ENCODE data around the gene FHIT. TPM values are rescaled to one million over a fixed set of nuclear protein-coding genes. Genes with fewer than 3 reads are reported as not detected.

FHIT gene
- total RNA-seq, 4 donors from 2014 or later = 7.5 to 20.1 (median 13.5) TPM

DNA sequence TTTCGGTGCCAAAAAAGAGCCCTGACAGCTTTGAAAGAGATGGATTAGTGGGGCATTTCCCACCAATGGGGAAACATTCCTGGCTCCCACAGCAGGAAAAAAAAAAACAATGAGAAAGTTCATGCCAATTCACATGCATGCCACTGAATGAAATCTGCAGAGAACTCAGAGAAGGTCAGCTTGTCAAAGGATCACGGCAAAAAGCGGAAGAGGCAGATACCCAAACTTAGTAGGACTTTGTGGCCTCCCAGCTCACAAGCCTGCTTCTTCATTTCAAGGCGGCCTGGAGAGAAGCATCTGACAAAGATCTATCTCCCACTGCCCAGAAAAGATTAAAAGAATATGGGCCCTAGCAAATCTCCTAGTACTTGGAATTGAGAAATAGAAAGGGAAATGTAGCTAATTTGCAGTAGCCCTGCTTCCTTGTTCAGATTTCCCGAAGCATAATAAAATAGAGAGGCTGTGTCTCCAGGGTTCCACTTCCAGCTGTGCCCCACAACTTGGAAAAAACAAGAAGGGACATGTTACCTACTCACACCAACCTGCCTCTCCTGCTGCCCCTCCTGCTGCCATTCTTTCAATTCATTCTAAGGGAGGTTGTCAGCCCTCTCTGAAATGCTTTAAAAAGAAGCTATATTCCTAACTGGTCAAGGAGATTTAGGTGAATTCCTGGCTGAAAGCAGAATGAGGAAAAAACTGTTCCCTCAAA is 170.4 kb downstream of the FHIT start:
- no peaks in the 10 kb centered on the region for H3K9me3 ChIP-seq
- no peak overlapping the region for H3K4me3 ChIP-seq
- no peaks in the 10 kb centered on the region for H3K36me3 ChIP-seq
- H3K27ac ChIP-seq = no peak overlapping the region
- WGBS, 2 donors (ENCODE audit: low coverage in 1 of 2) = 86 to 90% methylated on average over 2 to 5 of the region's 5 CpGs
- H3K27me3 ChIP-seq = no peaks in the 10 kb centered on the region
- TF ChIP-seq, protein P1, sequence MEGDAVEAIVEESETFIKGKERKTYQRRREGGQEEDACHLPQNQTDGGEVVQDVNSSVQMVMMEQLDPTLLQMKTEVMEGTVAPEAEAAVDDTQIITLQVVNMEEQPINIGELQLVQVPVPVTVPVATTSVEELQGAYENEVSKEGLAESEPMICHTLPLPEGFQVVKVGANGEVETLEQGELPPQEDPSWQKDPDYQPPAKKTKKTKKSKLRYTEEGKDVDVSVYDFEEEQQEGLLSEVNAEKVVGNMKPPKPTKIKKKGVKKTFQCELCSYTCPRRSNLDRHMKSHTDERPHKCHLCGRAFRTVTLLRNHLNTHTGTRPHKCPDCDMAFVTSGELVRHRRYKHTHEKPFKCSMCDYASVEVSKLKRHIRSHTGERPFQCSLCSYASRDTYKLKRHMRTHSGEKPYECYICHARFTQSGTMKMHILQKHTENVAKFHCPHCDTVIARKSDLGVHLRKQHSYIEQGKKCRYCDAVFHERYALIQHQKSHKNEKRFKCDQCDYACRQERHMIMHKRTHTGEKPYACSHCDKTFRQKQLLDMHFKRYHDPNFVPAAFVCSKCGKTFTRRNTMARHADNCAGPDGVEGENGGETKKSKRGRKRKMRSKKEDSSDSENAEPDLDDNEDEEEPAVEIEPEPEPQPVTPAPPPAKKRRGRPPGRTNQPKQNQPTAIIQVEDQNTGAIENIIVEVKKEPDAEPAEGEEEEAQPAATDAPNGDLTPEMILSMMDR (IDR thresholded peaks at IDR 0.05) = no peak
- TF ChIP-seq POLR2AphosphoS5 (IDR thresholded peaks at IDR 0.05) (no peak), POLR2A (IDR thresholded peaks at IDR 0.05) (no peak)
- no peaks in the 10 kb centered on the region for H3K4me1 ChIP-seq
- DNase-seq = no peak
- intact Hi-C loops (cut with DNase I; ENCODE audit: low total_unique reads) = no loop called here
- in situ Hi-C loops (cut with MboI; ENCODE audit: low pct_ligation_motif_present in 1 of 4, low pct_unique_long_range_greater_than_20kb in 1 of 4, low sequenced_read_pairs in 3 of 4) = no loop called here

DNA sequence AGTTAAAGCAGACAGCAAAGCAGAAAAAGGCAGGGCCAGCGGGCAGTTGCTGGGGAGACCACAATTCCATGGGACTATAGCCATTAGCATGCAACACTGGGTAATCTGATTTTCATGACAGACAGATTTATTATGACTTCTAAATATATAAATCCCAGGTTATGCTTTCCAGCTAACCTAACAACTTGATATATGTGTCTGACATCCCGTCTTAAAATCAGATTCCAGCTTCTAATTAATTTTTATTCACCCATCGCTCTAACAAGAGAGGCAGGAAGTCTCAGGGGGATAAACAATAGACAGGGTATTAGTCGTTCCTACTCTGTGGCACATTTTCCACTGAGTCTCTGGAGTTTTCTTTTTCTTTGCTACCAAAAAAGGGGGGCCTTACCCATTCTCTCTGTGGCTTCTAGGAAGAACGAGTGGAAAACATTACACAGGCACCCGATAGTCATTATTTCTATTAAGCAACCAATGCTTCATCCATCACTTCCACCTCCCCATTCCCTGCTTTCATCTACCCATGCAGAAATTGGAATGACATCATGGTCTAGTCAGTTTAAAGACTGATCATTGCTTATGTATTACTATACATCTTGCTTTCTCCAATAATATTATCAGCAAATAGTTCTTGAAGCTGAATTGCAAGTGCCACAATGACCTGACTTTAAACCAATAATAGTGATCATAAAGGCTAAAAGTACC is 173.1 kb downstream of the FHIT start:
- no peaks in the 10 kb centered on the region for H3K9me3 ChIP-seq
- in situ Hi-C loops (cut with MboI; ENCODE audit: low pct_ligation_motif_present in 1 of 4, low pct_unique_long_range_greater_than_20kb in 1 of 4, low sequenced_read_pairs in 3 of 4) = no loop called here
- 78 to 88% methylated on average over 5 to 6 of the region's 6 CpGs for WGBS, 2 donors (ENCODE audit: low coverage in 1 of 2)
- intact Hi-C loops (cut with DNase I; ENCODE audit: low total_unique reads) = no loop called here
- no peak overlapping the region for H3K27ac ChIP-seq
- TF ChIP-seq POLR2A (IDR thresholded peaks at IDR 0.05) (no peak), POLR2AphosphoS5 (IDR thresholded peaks at IDR 0.05) (no peak), EP300 (IDR thresholded peaks at IDR 0.05; ENCODE audit: low read depth) (no peak)
- TF ChIP-seq, protein P1 (IDR thresholded peaks at IDR 0.05) = no peak
- H3K4me3 ChIP-seq = no peak overlapping the region
- DNase-seq = no peak
- H3K4me1 ChIP-seq = no peaks in the 10 kb centered on the region
- H3K36me3 ChIP-seq = no peaks in the 10 kb centered on the region
- H3K27me3 ChIP-seq = no peaks in the 10 kb centered on the region

- Histone ChIP-seq H3K27ac (no peak overlapping the region), H3K27me3 (no peaks in the 10 kb centered on the region), H3K4me1 (no peaks in the 10 kb centered on the region), H3K4me3 (no peak overlapping the region), H3K9me3 (no peaks in the 10 kb centered on the region), H3K36me3 (no peaks in the 10 kb centered on the region)
- intact Hi-C loops (cut with DNase I; ENCODE audit: low total_unique reads) = no loop called here
- DNase-seq = no peak
- 94 to 100% methylated on average over 1 of the region's 1 CpG for WGBS, 2 donors (ENCODE audit: low coverage in 1 of 2)
- in situ Hi-C loops (cut with MboI; ENCODE audit: low pct_ligation_motif_present in 1 of 4, low pct_unique_long_range_greater_than_20kb in 1 of 4, low sequenced_read_pairs in 3 of 4) = no loop called here
- TF ChIP-seq POLR2A (IDR thresholded peaks at IDR 0.05) (no peak), POLR2AphosphoS5 (IDR thresholded peaks at IDR 0.05) (no peak)
Measured at GRCh38 chr3:61077551-61077950, 173.7 kb downstream of the FHIT start.

- no peak for TF ChIP-seq POLR2A (IDR thresholded peaks at IDR 0.05)
- no peak for TF ChIP-seq EP300 (IDR thresholded peaks at IDR 0.05; ENCODE audit: low read depth)
- TF ChIP-seq POLR2AphosphoS5 (IDR thresholded peaks at IDR 0.05) = no peak
- TF ChIP-seq, protein P1 (IDR thresholded peaks at IDR 0.05) = no peak
- in situ Hi-C loops (cut with MboI; ENCODE audit: low pct_ligation_motif_present in 1 of 4, low pct_unique_long_range_greater_than_20kb in 1 of 4, low sequenced_read_pairs in 3 of 4) = no loop called here
Measured at GRCh38 chr3:61074783-61075182, 176.5 kb downstream of the FHIT start.

More at GRCh38 chr3:61074783-61075182, 176.5 kb downstream of the FHIT start:
- Histone ChIP-seq H3K27ac (no peak overlapping the region), H3K27me3 (no peaks in the 10 kb centered on the region), H3K36me3 (no peaks in the 10 kb centered on the region), H3K9me3 (no peaks in the 10 kb centered on the region), H3K4me3 (no peak overlapping the region), H3K4me1 (no peaks in the 10 kb centered on the region)
- intact Hi-C loops (cut with DNase I; ENCODE audit: low total_unique reads) = no loop called here
- WGBS, 2 donors (ENCODE audit: low coverage in 1 of 2) = 71 to 78% methylated on average over 3 of the region's 3 CpGs
- DNase-seq = no peak

Measured in transverse colon (tissue), 4 donors.